GM21825 (cell line): ENCODE results near the gene DPYSL5.

Experiments used
- ATAC-seq: cut with Tn5 transposase; IDR thresholded peaks from one replicate; pipeline ENCODE4 v1.9.1; 2021; ENCODE audit warnings: mild to moderate bottlenecking, moderate library complexity; ENCODE audit not compliant: unreplicated experiment

Gene DPYSL5

DNA sequence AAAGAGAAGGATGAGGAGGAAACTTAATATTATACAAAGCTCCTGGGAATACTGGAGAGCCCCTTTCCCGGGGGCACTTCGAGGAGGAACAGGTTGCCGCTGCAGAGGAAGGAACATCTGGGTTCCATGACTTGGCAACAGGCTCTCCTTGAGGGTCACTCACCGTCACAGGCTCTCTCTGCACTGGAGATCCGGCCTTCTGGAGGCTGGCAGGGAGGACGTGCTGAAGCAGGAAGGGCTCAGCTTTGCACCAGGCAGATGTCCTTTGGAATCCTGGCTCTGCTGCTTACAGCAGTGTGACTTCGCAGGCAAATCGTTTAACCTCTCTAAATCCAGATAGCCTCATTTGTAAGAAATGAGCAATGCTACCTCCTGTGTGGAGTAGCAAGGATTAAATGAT, 2.9 kb upstream of the DPYSL5 start:
- no peak for ATAC-seq

DNA sequence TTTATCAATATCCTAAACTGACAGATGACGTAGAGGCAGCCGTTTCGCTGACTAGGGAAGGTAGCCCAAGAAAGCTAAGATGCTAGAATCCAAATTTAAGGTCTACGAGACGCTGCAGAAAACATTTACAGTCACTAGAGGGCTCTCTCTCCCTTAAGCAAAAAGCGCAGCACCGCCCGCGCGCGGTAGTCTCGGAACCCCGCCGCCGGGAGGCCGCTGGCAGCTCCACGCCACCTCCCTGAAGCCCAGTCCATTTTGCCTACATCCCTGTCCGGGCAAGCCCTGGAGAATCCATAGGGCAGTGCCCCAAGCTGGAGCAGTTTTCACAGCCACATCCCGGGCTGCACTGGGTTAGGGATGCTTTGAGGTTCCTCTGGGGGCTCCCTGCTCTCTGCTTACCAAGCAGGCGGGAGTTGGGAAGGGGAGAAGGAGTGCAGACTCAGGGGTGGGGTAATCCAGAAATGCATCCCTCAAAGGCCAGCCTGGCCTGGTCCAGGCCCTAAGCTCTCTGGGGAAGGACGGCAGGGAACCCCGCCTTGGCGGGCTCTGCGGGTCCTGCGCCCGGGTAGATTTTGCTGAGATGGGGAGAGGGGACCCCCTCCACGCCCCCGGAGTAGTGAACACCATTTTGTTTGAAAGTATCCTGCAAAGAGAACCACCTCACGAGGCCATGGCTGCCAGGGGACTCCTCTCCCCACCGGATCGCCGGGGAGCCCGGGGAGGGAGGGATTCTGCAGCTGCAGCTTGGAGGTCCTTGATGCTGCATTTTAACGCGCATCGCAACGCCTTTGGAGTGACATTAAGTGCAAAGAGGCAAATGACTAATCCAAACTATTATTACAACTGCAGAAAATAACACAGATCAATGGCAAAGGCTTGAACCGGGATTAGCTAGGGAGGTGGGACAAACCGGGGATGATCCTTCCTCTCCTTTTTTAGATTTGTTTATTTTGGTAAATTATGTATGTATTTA, 1.3 kb upstream of the DPYSL5 start:
- ATAC-seq: no peak

DNA sequence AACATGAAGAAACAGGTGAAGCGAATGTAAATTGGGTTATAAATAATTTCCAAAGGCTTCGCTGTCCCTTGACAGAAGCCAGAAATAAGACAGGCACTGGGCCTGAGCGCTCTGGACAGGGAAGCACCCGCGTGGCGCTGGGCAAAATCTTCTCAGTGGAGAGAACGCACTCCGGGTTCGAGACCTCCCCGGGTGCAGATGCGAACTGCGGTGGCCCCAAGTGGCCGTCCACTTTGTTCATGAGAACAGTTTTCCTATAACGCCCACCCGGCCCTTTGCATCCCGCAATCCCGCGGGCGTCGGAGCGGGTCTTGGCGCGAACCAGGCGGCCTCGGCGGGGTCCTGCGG, 651 bp upstream of the DPYSL5 start:
- ATAC-seq: no peak

GRCh38 chr2:26848336-26849055, 564 bp downstream of the DPYSL5 start:
- no peak for ATAC-seq

DNA sequence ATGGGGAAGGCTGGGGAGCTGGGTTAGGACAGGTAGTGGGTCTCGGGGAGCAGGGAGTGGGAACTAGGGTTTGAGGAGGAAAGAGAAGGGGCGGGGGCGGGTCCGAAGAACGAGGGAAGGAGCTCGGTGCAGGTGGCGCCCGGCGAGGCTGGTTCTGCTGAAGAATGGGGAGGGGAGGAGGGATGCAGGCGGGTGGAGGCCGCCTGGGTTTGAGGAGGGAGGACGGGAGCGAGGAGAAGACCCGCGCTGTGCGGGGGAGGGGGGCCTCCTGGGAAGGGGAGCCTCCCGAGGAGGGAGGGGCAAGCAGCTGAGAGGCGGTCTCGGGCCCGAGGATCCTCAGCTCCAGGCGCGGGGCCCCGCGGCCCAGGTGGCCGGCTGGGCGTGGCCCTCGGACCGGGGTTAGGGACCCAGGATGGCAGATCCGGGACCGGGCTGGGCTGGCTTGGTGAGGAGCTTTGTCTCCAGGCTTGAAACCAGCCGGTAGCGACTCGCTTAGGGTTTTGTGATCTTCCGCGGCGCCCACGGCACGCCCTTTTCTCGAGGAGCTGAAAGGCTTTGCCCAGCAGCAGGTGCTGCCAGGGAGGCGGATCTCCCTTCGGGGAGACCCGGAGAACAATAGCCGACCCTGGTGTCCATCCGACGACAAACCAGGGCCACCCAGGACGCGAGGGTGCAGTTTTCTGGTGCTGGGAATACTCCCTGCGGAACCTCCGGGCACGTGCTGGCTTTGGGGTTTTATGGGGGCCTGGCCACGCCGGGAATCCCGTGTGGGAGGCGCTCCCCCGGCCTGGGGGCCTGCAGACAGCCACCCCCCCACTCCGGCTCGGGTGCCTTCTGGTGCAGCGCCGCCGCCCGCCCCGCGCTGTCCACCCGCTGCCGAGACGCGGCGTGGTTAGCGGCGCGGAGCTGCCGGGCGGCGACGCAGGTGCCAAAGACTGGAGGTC, 1.4 kb downstream of the DPYSL5 start:
- ATAC-seq: no peak

- ATAC-seq: no peak
Observed at GRCh38 chr2:26850000-26850431, 2.1 kb downstream of the DPYSL5 start.

GRCh38 chr2:26850505-26850904, 2.6 kb downstream of the DPYSL5 start:
- ATAC-seq: no peak

GRCh38 chr2:26852405-26853306, 4.7 kb downstream of the DPYSL5 start:
- ATAC-seq: no peak

DNA sequence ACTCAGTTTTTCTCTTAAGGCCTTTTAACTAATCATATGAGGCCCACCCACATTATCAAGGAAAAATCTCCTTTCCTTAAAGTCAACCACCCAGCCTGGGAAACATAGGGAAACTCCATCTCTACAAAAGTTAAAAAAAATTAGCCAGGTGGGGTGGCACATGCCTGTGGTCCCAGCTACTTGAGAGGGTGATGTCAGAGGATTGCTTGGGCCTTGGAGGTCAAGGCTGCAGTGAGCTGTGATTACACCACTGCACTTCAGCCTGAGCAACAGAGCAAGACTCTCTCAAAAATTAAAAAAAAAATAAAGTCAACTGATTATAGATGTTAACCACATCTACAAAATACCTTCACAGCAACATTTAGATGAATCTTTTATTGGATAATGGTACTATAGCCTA, 5.8 kb downstream of the DPYSL5 start:
- no peak for ATAC-seq

GRCh38 chr2:26854283-26854827, 6.4 kb downstream of the DPYSL5 start:
- no peak for ATAC-seq

GRCh38 chr2:26855466-26855865, 7.5 kb downstream of the DPYSL5 start:
- ATAC-seq: no peak

DNA sequence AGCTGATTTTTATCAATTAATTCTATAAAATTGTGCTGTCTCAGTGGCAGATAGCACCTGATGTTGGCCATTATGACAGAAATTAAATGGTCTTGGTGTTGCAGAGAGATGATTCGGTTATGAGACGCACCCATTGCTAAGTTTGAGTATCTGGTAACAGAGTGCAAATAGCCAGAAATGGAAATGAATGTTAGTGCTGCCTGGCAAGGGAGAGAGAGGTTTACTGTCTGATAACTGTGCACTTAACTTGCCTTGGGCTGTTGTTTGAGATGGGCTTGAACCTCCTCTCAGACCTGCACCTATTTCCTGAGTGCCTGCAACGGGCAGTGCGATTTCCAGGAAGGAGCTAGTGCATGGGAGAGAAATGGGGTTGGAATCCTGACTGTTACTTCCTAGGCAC, 11.7 kb downstream of the DPYSL5 start:
- no peak for ATAC-seq

GRCh38 chr2:26860211-26860850, 12.4 kb downstream of the DPYSL5 start:
- ATAC-seq: no peak

DNA sequence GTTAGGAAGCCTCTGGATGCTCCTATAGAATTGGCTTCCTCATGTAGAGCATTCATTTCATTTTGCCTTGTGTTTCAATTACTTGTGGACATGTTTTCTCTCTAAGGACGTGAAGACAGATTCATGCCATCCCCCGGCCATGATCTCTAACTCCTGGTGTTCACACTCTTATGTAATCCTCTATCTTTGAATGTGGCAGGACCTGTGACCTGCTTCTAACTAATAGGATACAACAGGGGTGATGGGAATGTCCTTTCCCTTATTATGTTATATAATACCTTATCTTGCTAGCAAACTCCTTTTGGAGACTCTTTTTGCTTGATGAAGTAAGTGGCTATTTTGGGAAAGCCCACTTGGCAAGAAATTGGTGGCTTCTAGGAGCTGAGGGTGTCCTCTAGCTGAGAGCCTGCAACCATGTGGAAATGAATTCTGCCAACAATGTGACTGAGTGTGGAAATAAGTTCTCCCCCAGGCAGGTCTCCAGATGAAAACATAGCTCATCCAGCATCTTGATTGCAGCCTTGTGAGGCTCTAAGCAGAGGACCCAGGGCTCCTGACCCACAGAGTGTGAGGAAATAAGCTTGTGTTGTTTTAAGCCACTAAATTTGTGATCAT, 13.8 kb downstream of the DPYSL5 start:
- no peak for ATAC-seq

GRCh38 chr2:26864226-26864625, 16.3 kb downstream of the DPYSL5 start:
- no peak for ATAC-seq

- ATAC-seq: no peak
Observed at GRCh38 chr2:26864646-26865045, 16.7 kb downstream of the DPYSL5 start.

GRCh38 chr2:26870585-26871095, 22.7 kb downstream of the DPYSL5 start:
- ATAC-seq: no peak

- ATAC-seq: no peak
Observed at GRCh38 chr2:26873286-26873983, 25.5 kb downstream of the DPYSL5 start.
